Uterus (tissue), 2 donors: Measurements from ENCODE around the gene EEFSEC.

Experiments used
- POLR2A ChIP-seq, 2 donors: fragments of 450-650 bp; IDR thresholded peaks; one replicate each; pipeline ENCODE4 v1.6.1; 2016; ENCODE audit warnings: antibody characterized with exemption in 2 of 2, mild to moderate bottlenecking in 1 of 2, moderate library complexity in 1 of 2
- TF ChIP-seq, protein P1 (sequence below), 4 experiments: fragments of 200-600 bp in 2 of 4; fragments of 450-650 bp in 2 of 4; sonication (generic) in 2 of 4; IDR thresholded peaks; one replicate each; pipeline ENCODE4 v1.5.1; 2016 to 2019; ENCODE audit warnings: antibody characterized with exemption in 4 of 4, mild to moderate bottlenecking in 2 of 4, moderate library complexity in 1 of 4

DNA sequence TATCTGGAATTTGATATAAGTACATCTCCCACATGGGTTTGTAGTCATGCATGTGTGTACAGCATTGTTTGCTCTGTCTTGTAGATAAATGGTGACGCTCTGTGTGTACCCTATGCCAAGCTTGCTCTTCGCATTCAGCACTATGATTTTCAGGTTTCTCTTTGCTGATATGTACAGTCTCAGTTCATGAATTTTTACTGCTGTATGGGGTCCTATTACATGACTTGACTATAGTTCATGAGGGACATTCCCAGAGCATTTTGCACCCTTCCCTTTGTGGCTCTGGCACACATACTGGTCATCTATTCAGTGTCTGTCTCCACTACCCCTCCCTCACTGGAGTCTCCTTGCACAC lies 132.7 kb downstream of the EEFSEC start:
- TF ChIP-seq, protein P1, sequence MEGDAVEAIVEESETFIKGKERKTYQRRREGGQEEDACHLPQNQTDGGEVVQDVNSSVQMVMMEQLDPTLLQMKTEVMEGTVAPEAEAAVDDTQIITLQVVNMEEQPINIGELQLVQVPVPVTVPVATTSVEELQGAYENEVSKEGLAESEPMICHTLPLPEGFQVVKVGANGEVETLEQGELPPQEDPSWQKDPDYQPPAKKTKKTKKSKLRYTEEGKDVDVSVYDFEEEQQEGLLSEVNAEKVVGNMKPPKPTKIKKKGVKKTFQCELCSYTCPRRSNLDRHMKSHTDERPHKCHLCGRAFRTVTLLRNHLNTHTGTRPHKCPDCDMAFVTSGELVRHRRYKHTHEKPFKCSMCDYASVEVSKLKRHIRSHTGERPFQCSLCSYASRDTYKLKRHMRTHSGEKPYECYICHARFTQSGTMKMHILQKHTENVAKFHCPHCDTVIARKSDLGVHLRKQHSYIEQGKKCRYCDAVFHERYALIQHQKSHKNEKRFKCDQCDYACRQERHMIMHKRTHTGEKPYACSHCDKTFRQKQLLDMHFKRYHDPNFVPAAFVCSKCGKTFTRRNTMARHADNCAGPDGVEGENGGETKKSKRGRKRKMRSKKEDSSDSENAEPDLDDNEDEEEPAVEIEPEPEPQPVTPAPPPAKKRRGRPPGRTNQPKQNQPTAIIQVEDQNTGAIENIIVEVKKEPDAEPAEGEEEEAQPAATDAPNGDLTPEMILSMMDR (IDR thresholded peaks at IDR 0.05) = no peak
- TF ChIP-seq POLR2A (IDR thresholded peaks at IDR 0.05) = no peak
